Osteocyte (in vitro differentiated cells): ENCODE measurements around the gene UBIAD1. TPM values are rescaled to one million over a fixed set of nuclear protein-coding genes. Genes with fewer than 3 reads are reported as not detected.
A peak's percentile ranks its signal among the peaks of the same experiment; 100 is the strongest.

ENCODE experiments used
- DNase-seq: peaks from one replicate; pipeline ENCODE4 v3.0.0; 2021; ENCODE audit warnings: mixed read lengths; ENCODE audit not compliant: unreplicated experiment; ENCODE audit errors: extremely low spot score
- H3K27ac Mint-ChIP-seq: one replicate; pipeline ENCODE4 v1.8.0; 2021; ENCODE audit warnings: mild to moderate bottlenecking, mixed read lengths; ENCODE audit not compliant: unreplicated experiment
- H3K27me3 Mint-ChIP-seq: one replicate; pipeline ENCODE4 v1.8.0; 2021; ENCODE audit warnings: mixed read lengths; ENCODE audit not compliant: unreplicated experiment
- H3K36me3 Mint-ChIP-seq: one replicate; pipeline ENCODE4 v1.8.0; 2021; ENCODE audit warnings: mixed read lengths; ENCODE audit not compliant: unreplicated experiment
- H3K4me1 Mint-ChIP-seq: one replicate; pipeline ENCODE4 v1.8.0; 2021; ENCODE audit warnings: mixed read lengths; ENCODE audit not compliant: unreplicated experiment
- H3K4me3 Mint-ChIP-seq: one replicate; pipeline ENCODE4 v1.8.0; 2021; ENCODE audit warnings: mild to moderate bottlenecking, moderate library complexity, mixed read lengths; ENCODE audit not compliant: unreplicated experiment
- H3K9me3 Mint-ChIP-seq: one replicate; pipeline ENCODE4 v1.8.0; 2021; ENCODE audit warnings: mixed read lengths; ENCODE audit not compliant: unreplicated experiment
- CTCF ChIP-seq: fragments of 200-600 bp; sonication (generic); IDR thresholded peaks from 2 replicates; pipeline ENCODE4 v1.5.0; 2021; ENCODE audit warnings: antibody characterized with exemption, mild to moderate bottlenecking, moderate library complexity
- total RNA-seq: library from RNA; stranded (reverse); gene quantifications from 2 replicates; pipeline ENCODE4 v1.2.1, GENCODE V29; 2021

UBIAD1 gene
- total RNA-seq, 1 donor from 2014 or later, result 19.0 TPM

GRCh38 chr1:11286735-11287410 lies 13.9 kb downstream of the UBIAD1 start:
- no peaks in the 10 kb centered on the region for H3K9me3 Mint-ChIP-seq
- peaks cover 21% of the 10 kb centered on the region for H3K4me1 Mint-ChIP-seq
- peaks cover 25% of the 10 kb centered on the region for H3K36me3 Mint-ChIP-seq
- DNase-seq, result no peak
- no peaks in the 10 kb centered on the region for H3K27me3 Mint-ChIP-seq
- H3K27ac Mint-ChIP-seq, result peak overlapping the region; percentile 72
- H3K4me3 Mint-ChIP-seq, result no peak overlapping the region
- TF ChIP-seq CTCF, result no peak

- Mint-ChIP-seq H3K27ac (no peak overlapping the region), H3K27me3 (no peaks in the 10 kb centered on the region)
- no peak for TF ChIP-seq CTCF
Observed at GRCh38 chr1:11289064-11289463, 16.1 kb downstream of the UBIAD1 start.

GRCh38 chr1:11291049-11291448 lies 18.1 kb downstream of the UBIAD1 start:
- peaks cover 20% of the 10 kb centered on the region for H3K36me3 Mint-ChIP-seq
- H3K27me3 Mint-ChIP-seq, result no peaks in the 10 kb centered on the region
- H3K4me1 Mint-ChIP-seq, result peaks cover 27% of the 10 kb centered on the region
- H3K9me3 Mint-ChIP-seq, result no peaks in the 10 kb centered on the region
- no peak overlapping the region for H3K27ac Mint-ChIP-seq
- DNase-seq, result no peak
- no peak for TF ChIP-seq CTCF
- no peak overlapping the region for H3K4me3 Mint-ChIP-seq

More at GRCh38 chr1:11289064-11289463, 16.1 kb downstream of the UBIAD1 start:
- Mint-ChIP-seq H3K9me3 (no peaks in the 10 kb centered on the region), H3K4me3 (no peak overlapping the region), H3K36me3 (peaks cover 17% of the 10 kb centered on the region), H3K4me1 (peaks cover 28% of the 10 kb centered on the region)
- DNase-seq, result no peak

GRCh38 chr1:11293856-11294255 lies 20.9 kb downstream of the UBIAD1 start:
- Mint-ChIP-seq H3K36me3 (peaks cover 14% of the 10 kb centered on the region), H3K9me3 (no peaks in the 10 kb centered on the region), H3K4me1 (peaks cover 16% of the 10 kb centered on the region), H3K27me3 (no peaks in the 10 kb centered on the region), H3K27ac (no peak overlapping the region), H3K4me3 (no peak overlapping the region)
- DNase-seq, result no peak
- TF ChIP-seq CTCF, result no peak

GRCh38 chr1:11294951-11295350 lies 22.0 kb downstream of the UBIAD1 start:
- peaks cover 16% of the 10 kb centered on the region for H3K4me1 Mint-ChIP-seq
- no peak for TF ChIP-seq CTCF
- DNase-seq, result no peak
- H3K4me3 Mint-ChIP-seq, result no peak overlapping the region
- no peaks in the 10 kb centered on the region for H3K9me3 Mint-ChIP-seq
- peaks cover 10% of the 10 kb centered on the region for H3K36me3 Mint-ChIP-seq
- H3K27ac Mint-ChIP-seq, result no peak overlapping the region
- no peaks in the 10 kb centered on the region for H3K27me3 Mint-ChIP-seq
